H9 (cell line): ENCODE measurements around the gene HEXIM1. TPM values are rescaled to one million over a fixed set of nuclear protein-coding genes. Genes with fewer than 3 reads are reported as not detected.

Source experiments
- DNase-seq: peaks from one replicate; pipeline ENCODE4 v3.0.0-alpha.2; 2017
- H2AFZ ChIP-seq: one replicate; pipeline ENCODE4 v1.6.1; 2013; ENCODE audit warnings: mild to moderate bottlenecking, low read length, control low read depth, moderate library complexity
- H2AK5ac ChIP-seq: 2 replicates; pipeline ENCODE4 v1.6.1; 2013; ENCODE audit warnings: low read length, control low read depth, mixed read lengths; ENCODE audit not compliant: insufficient read length
- H2BK120ac ChIP-seq: one replicate; pipeline ENCODE4 v1.6.1; 2013; ENCODE audit warnings: low read depth, mild to moderate bottlenecking, low read length, control low read depth, inconsistent platforms; ENCODE audit not compliant: poor library complexity, severe bottlenecking
- H2BK12ac ChIP-seq: 2 replicates; pipeline ENCODE4 v1.6.1; 2013; ENCODE audit warnings: low read length, control low read depth, mixed read lengths, low read depth; ENCODE audit not compliant: insufficient read length
- H2BK15ac ChIP-seq: 2 replicates; pipeline ENCODE4 v1.6.1; 2013; ENCODE audit warnings: low read depth, low read length, control low read depth
- H2BK20ac ChIP-seq: one replicate; pipeline ENCODE4 v1.6.1; 2013; ENCODE audit warnings: low read depth, mild to moderate bottlenecking, low read length, control low read depth, inconsistent platforms; ENCODE audit not compliant: poor library complexity, severe bottlenecking
- H2BK5ac ChIP-seq: 2 replicates; pipeline ENCODE4 v1.6.1; 2013; ENCODE audit warnings: low read length, control low read depth, mixed read lengths; ENCODE audit not compliant: insufficient read length
- H3K14ac ChIP-seq: 2 replicates; pipeline ENCODE4 v1.6.1; 2013; ENCODE audit warnings: low read length, control low read depth; ENCODE audit not compliant: insufficient read depth
- H3K18ac ChIP-seq: 2 replicates; pipeline ENCODE4 v1.6.1; 2013; ENCODE audit warnings: low read depth, mild to moderate bottlenecking, mixed read lengths, low read length, control low read depth; ENCODE audit not compliant: insufficient read length
- H3K23ac ChIP-seq: 2 replicates; pipeline ENCODE4 v1.6.1; 2013; ENCODE audit warnings: low read length, control low read depth, mixed read lengths, low read depth; ENCODE audit not compliant: insufficient read length
- H3K23me2 ChIP-seq: 2 replicates; pipeline ENCODE4 v1.6.1; 2013; ENCODE audit warnings: low read depth, mild to moderate bottlenecking, mixed read lengths, low read length, control low read depth; ENCODE audit not compliant: insufficient read length, poor library complexity, severe bottlenecking
- H3K27ac ChIP-seq: 2 replicates; pipeline ENCODE4 v1.5.1; 2013; ENCODE audit warnings: low read length, control low read depth, mixed read lengths, low read depth; ENCODE audit not compliant: insufficient read length
- H3K27me3 ChIP-seq: 2 replicates; pipeline ENCODE4 v1.6.1; 2013; ENCODE audit warnings: low read length, control low read depth, inconsistent platforms; ENCODE audit not compliant: insufficient read depth
- H3K4ac ChIP-seq: 2 replicates; pipeline ENCODE4 v1.6.1; 2013; ENCODE audit warnings: low read depth, mild to moderate bottlenecking, control low read depth, inconsistent platforms, low read length, moderate library complexity
- H3K4me1 ChIP-seq: 2 replicates; pipeline ENCODE4 v1.6.1; 2013; ENCODE audit warnings: low read length, control low read depth, inconsistent platforms; ENCODE audit not compliant: insufficient read depth
- H3K4me2 ChIP-seq: 2 replicates; pipeline ENCODE4 v1.6.1; 2013; ENCODE audit warnings: low read length, control low read depth, mixed read lengths; ENCODE audit not compliant: insufficient read length, insufficient read depth
- H3K56ac ChIP-seq: 2 replicates; pipeline ENCODE4 v1.6.1; 2013; ENCODE audit warnings: low read depth, mild to moderate bottlenecking, mixed read lengths, low read length, control low read depth; ENCODE audit not compliant: insufficient read length
- H3K79me1 ChIP-seq: 2 replicates; pipeline ENCODE4 v1.6.1; 2013; ENCODE audit warnings: low read depth, mild to moderate bottlenecking, moderate library complexity, low read length, control low read depth, inconsistent platforms; ENCODE audit not compliant: insufficient read depth, poor library complexity, severe bottlenecking
- H3K79me2 ChIP-seq: 2 replicates; pipeline ENCODE4 v1.6.1; 2013; ENCODE audit warnings: low read length, control low read depth, inconsistent platforms; ENCODE audit not compliant: insufficient read depth
- H3K9ac ChIP-seq: 2 replicates; pipeline ENCODE4 v1.6.1; 2013; ENCODE audit warnings: low read length, control low read depth, mixed read lengths; ENCODE audit not compliant: insufficient read length; ENCODE audit errors: extremely low read depth
- H3K9me3 ChIP-seq: one replicate; pipeline ENCODE4 v1.6.1; 2013; ENCODE audit warnings: low read depth, low read length, inconsistent platforms; ENCODE audit not compliant: control insufficient read depth
- H3T11ph ChIP-seq: one replicate; pipeline ENCODE4 v1.6.1; 2013; ENCODE audit warnings: mild to moderate bottlenecking, low read length, control low read depth, inconsistent platforms
- H4K20me1 ChIP-seq: one replicate; pipeline ENCODE4 v1.6.1; 2013; ENCODE audit not compliant: control insufficient read depth, insufficient read length, insufficient read depth
- H4K5ac ChIP-seq: 2 replicates; pipeline ENCODE4 v1.6.1; 2013; ENCODE audit warnings: low read depth, mild to moderate bottlenecking, mixed read lengths, low read length, control low read depth; ENCODE audit not compliant: insufficient read length
- H4K8ac ChIP-seq: replicated peaks from 2 replicates; pipeline ENCODE4 v1.6.1; 2013; ENCODE audit warnings: low read length, control low read depth, mixed read lengths, low read depth; ENCODE audit not compliant: insufficient read length
- H4K91ac ChIP-seq: 2 replicates; pipeline ENCODE4 v1.6.1; 2013; ENCODE audit warnings: low read depth, mild to moderate bottlenecking, moderate library complexity, mixed read lengths, low read length, control low read depth; ENCODE audit not compliant: insufficient read length
- H3K27ac Mint-ChIP-seq, 3 experiments: 2 replicates in 2 of 3; 3 replicates in 1 of 3; pipeline ENCODE4 v1.8.0; 2020 to 2021; ENCODE audit warnings: mixed read lengths in 3 of 3, mild to moderate bottlenecking in 1 of 3, moderate library complexity in 1 of 3
- H3K27me3 Mint-ChIP-seq: 2 replicates; pipeline ENCODE4 v1.8.0; 2021; ENCODE audit warnings: low read depth, mild to moderate bottlenecking, moderate library complexity, mixed read lengths
- H3K36me3 Mint-ChIP-seq, 3 experiments: 2 replicates in 2 of 3; 3 replicates in 1 of 3; pipeline ENCODE4 v1.8.0; 2020 to 2021; ENCODE audit warnings: low read depth in 3 of 3, mixed read lengths in 3 of 3; ENCODE audit not compliant: insufficient read depth in 1 of 3
- H3K4me1 Mint-ChIP-seq, 2 experiments: 2 replicates each; pipeline ENCODE4 v1.8.0; 2020; ENCODE audit warnings: mixed read lengths in 2 of 2
- H3K4me3 Mint-ChIP-seq, 2 experiments: 2 replicates in 1 of 2; 3 replicates in 1 of 2; pipeline ENCODE4 v1.8.0; 2020 to 2021; ENCODE audit warnings: mild to moderate bottlenecking in 2 of 2, mixed read lengths in 2 of 2, moderate library complexity in 1 of 2
- H3K9me3 Mint-ChIP-seq, 2 experiments: 2 replicates in 1 of 2; 3 replicates in 1 of 2; pipeline ENCODE4 v1.8.0; 2020; ENCODE audit warnings: mild to moderate bottlenecking in 2 of 2, mixed read lengths in 2 of 2, moderate library complexity in 1 of 2
- CTCF ChIP-seq: fragments of 200-600 bp; sonication (generic); conservative IDR thresholded peaks from 3 replicates; pipeline ENCODE4 v1.8.0; 2021; ENCODE audit warnings: antibody characterized with exemption, mild to moderate bottlenecking
- WGBS: extraction: QIAGEN DNeasy Blood & Tissue Kit; methylation state at CpG from one replicate; pipeline ENCODE4 v1.1.7; 2013; ENCODE audit warnings: missing lambda C conversion rate, low lambda C conversion rate, mixed read lengths; ENCODE audit not compliant: insufficient read length; ENCODE audit errors: extremely low coverage; 5-methylcytosine and 5-hydroxymethylcytosine counted together
- total RNA-seq: library from RNA; stranded (reverse); gene quantifications from 2 replicates; pipeline ENCODE4 v1.2.1, GENCODE V29; 2021

Gene HEXIM1
- total RNA-seq, 1 experiment from 2014 or later: 32.4 TPM

GRCh38 chr17:45130681-45131615 is 17.3 kb upstream of the HEXIM1 start:
- Histone ChIP-seq H3K27ac (no peak overlapping the region), H3K79me2 (no peaks in the 10 kb centered on the region)

More at GRCh38 chr17:45130681-45131615, 17.3 kb upstream of the HEXIM1 start:
- Histone ChIP-seq H3K56ac (no peak overlapping the region), H2BK15ac (no peak overlapping the region), H4K8ac (no peak overlapping the region), H3K23me2 (peaks cover 12% of the 10 kb centered on the region), H2AFZ (no peak overlapping the region), H3K18ac (no peak overlapping the region), H4K91ac (no peak overlapping the region), H3K23ac (no peak overlapping the region), H4K5ac (no peak overlapping the region), H3K4ac (no peak overlapping the region), H2BK20ac (no peak overlapping the region), H3K14ac (no peak overlapping the region), H2AK5ac (no peak overlapping the region), H2BK5ac (no peak overlapping the region), H3K79me1 (no peaks in the 10 kb centered on the region), H3T11ph (no peak overlapping the region), H3K4me2 (peak overlapping the region; percentile 23), H2BK120ac (no peak overlapping the region), H3K9me3 (no peaks in the 10 kb centered on the region), H3K9ac (no peak overlapping the region), H3K27me3 (no peaks in the 10 kb centered on the region), H2BK12ac (no peak overlapping the region), H4K20me1 (no peaks in the 10 kb centered on the region), H3K4me1 (no peaks in the 10 kb centered on the region; the same call in 1 of the 2 replicates)
- TF ChIP-seq CTCF: no peak
- H3K36me3 Mint-ChIP-seq: no peaks in the 10 kb centered on the region
- H3K27ac Mint-ChIP-seq: no peak overlapping the region
- DNase-seq: no peak
- H3K27me3 Mint-ChIP-seq: no peaks in the 10 kb centered on the region; the same call in 1 of the 2 replicates
- peaks cover 33 to 36% of the 10 kb centered on the region in 2 experiments for H3K4me1 Mint-ChIP-seq
- no CpG with 5 or more reads among the region's 17 CpGs for WGBS
- peaks cover 3 to 5% of the 10 kb centered on the region in 2 experiments; a peak in 4 of 5 replicates for H3K9me3 Mint-ChIP-seq
- H3K4me3 Mint-ChIP-seq: peak overlapping the region; percentile 73 to 81; a peak in 4 of 5 replicates
